Measurements from ENCODE around the gene MLIP.

DNA sequence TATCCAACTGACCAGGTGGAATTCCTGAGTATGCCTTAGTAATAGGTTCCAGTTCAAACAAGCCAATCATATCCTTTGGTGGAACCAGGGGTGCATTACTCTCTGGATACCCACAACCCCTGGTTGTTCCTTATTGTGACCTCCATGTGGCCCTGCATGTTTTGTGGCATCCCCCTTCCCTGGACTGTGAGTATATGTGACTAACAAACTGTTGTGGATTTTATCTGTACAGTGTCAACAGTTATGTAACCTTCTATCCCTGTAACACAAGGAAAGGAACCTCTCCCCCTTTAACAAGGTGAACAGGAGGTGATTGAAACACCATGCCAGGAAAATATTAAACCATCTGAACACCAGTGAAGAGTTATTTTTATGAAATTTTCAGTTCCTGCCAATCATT lies 46.2 kb downstream of the MLIP start:
- TF ChIP-seq, protein P1, sequence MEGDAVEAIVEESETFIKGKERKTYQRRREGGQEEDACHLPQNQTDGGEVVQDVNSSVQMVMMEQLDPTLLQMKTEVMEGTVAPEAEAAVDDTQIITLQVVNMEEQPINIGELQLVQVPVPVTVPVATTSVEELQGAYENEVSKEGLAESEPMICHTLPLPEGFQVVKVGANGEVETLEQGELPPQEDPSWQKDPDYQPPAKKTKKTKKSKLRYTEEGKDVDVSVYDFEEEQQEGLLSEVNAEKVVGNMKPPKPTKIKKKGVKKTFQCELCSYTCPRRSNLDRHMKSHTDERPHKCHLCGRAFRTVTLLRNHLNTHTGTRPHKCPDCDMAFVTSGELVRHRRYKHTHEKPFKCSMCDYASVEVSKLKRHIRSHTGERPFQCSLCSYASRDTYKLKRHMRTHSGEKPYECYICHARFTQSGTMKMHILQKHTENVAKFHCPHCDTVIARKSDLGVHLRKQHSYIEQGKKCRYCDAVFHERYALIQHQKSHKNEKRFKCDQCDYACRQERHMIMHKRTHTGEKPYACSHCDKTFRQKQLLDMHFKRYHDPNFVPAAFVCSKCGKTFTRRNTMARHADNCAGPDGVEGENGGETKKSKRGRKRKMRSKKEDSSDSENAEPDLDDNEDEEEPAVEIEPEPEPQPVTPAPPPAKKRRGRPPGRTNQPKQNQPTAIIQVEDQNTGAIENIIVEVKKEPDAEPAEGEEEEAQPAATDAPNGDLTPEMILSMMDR (IDR thresholded peaks at IDR 0.05): no peak
- no peak for TF ChIP-seq POLR2AphosphoS5 (IDR thresholded peaks at IDR 0.05; ENCODE audit: insufficient read depth in 1 of 2, low read depth in 1 of 2)

All from vagina (tissue), 2 donors.